ENCODE measurements around the gene KHDRBS2. TPM values are rescaled to one million over a fixed set of nuclear protein-coding genes. Genes with fewer than 3 reads are reported as not detected.

The KHDRBS2 gene
- total RNA-seq, 1 experiment from 2014 or later = 2.7 TPM

DNA sequence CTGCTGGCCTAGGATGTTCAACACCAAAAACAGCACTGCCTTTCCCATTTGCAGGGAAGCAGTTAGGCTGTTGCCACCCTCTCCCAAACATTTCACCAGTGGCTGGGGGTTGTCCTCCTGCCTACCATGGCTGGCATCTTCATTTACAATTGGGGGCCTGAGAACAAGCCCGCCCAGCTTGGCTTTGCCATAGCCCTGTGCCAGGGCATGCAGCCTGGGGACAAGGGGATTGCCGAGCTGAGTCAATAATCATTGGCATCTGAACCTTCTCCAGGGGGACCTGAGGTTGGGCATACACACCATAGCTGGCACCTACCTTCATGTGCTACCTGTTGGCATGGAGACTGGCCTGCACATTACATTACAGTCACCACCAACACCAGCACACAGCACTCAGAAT lies 345.1 kb downstream of the KHDRBS2 start:
- no peak overlapping the region for H3K27ac ChIP-seq (ENCODE audit: insufficient read length, low read depth, low read length)
- Mint-ChIP-seq H3K27me3 (ENCODE audit: low read depth) (no peaks in the 10 kb centered on the region), H3K36me3 (ENCODE audit: insufficient read depth in 1 of 3, low read depth in 3 of 3) (peaks cover 0 to 3% (median 0%) of the 10 kb centered on the region in 3 experiments; a peak in 2 of 7 replicates), H3K9me3 (no peaks in the 10 kb centered on the region; a peak in 1 of 5 replicates), H3K27ac (no peak overlapping the region; a peak in 1 of 7 replicates), H3K4me3 (no peak overlapping the region), H3K4me1 (peaks cover 15 to 18% of the 10 kb centered on the region in 2 experiments)
- no peak for TF ChIP-seq CTCF (conservative IDR thresholded peaks at IDR 0.05)
- H4K91ac ChIP-seq (ENCODE audit: insufficient read length, low read depth, low read length) = no peak overlapping the region
- no peak overlapping the region for H2BK20ac ChIP-seq (ENCODE audit: low read depth, low read length, poor library complexity, severe bottlenecking)
- no CpG with 5 or more reads among the region's 2 CpGs for WGBS (ENCODE audit: extremely low coverage, insufficient read length, low lambda C conversion rate)
- H3K4me2 ChIP-seq (ENCODE audit: insufficient read depth, insufficient read length, low read length) = no peak overlapping the region
- no peaks in the 10 kb centered on the region for H3K27me3 ChIP-seq (ENCODE audit: insufficient read depth, low read length)
- H3K23ac ChIP-seq (ENCODE audit: insufficient read length, low read depth, low read length) = no peak overlapping the region
- no peak overlapping the region for H2AFZ ChIP-seq (ENCODE audit: low read length)
- H4K20me1 ChIP-seq (ENCODE audit: control insufficient read depth, insufficient read depth, insufficient read length) = no peaks in the 10 kb centered on the region
- H3K79me2 ChIP-seq (ENCODE audit: insufficient read depth, low read length) = no peaks in the 10 kb centered on the region
- peaks cover 4% of the 10 kb centered on the region for H3K9me3 ChIP-seq (ENCODE audit: control insufficient read depth, low read depth, low read length)
- no peak overlapping the region for H3K4ac ChIP-seq (ENCODE audit: low read depth, low read length)
- no peaks in the 10 kb centered on the region for H3K23me2 ChIP-seq (ENCODE audit: insufficient read length, low read depth, low read length, poor library complexity, severe bottlenecking)
- H3K4me1 ChIP-seq (ENCODE audit: insufficient read depth, low read length) = no peaks in the 10 kb centered on the region
- no peaks in the 10 kb centered on the region for H3K79me1 ChIP-seq (ENCODE audit: insufficient read depth, low read depth, low read length, poor library complexity, severe bottlenecking)
- no peak overlapping the region for H4K8ac ChIP-seq (replicated peaks; ENCODE audit: insufficient read length, low read depth, low read length)
- H3K14ac ChIP-seq (ENCODE audit: insufficient read depth, low read length) = no peak overlapping the region; the same call in 1 of the 2 replicates
- H4K5ac ChIP-seq (ENCODE audit: insufficient read length, low read depth, low read length) = no peak overlapping the region
- no peak overlapping the region for H2BK12ac ChIP-seq (ENCODE audit: insufficient read length, low read depth, low read length)
- H3K56ac ChIP-seq (ENCODE audit: insufficient read length, low read depth, low read length) = no peak overlapping the region
- DNase-seq = no peak
- H2BK5ac ChIP-seq (ENCODE audit: insufficient read length, low read length) = no peak overlapping the region
- no peak overlapping the region for H2BK120ac ChIP-seq (ENCODE audit: low read depth, low read length, poor library complexity, severe bottlenecking)
- H3K9ac ChIP-seq (ENCODE audit: extremely low read depth, insufficient read length, low read length) = no peak overlapping the region
- no peak overlapping the region for H2AK5ac ChIP-seq (ENCODE audit: insufficient read length, low read length)
- H2BK15ac ChIP-seq (ENCODE audit: low read depth, low read length) = no peak overlapping the region
- no peak overlapping the region for H3T11ph ChIP-seq (ENCODE audit: low read length)
- H3K18ac ChIP-seq (ENCODE audit: insufficient read length, low read depth, low read length) = no peak overlapping the region

Measured in H9 (cell line).